ENCODE measurements around the gene RBM15.

Gene RBM15

DNA sequence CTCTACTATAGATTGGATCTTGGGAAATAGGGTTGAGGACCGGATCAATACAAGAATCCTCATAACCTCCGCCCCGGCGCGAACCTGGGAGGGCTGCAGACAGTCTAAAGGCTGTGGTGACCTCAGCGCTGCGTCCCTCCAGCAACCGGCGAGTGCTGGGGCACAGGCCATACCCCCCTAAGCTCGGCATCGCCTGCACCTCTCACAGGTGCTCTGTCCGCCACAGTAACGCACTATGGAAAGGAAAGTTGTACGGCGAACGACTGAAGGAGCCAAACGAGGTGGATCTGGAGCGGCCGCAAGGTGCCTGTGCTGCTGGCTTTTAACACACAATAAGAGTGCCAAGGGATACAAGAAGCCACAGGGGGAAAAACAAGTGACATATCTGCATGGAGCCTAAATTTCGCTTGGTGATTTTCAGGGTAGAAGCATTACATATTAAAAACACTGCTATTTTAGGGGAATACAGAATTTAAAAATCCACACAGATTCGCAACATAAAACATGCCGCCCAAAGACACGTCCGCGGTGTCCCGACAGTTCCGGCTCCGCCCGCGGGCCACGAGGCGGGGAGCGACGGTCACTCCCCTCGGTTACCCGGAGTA, 1.4 kb upstream of the RBM15 start (continued):
- TF ChIP-seq, protein P1, sequence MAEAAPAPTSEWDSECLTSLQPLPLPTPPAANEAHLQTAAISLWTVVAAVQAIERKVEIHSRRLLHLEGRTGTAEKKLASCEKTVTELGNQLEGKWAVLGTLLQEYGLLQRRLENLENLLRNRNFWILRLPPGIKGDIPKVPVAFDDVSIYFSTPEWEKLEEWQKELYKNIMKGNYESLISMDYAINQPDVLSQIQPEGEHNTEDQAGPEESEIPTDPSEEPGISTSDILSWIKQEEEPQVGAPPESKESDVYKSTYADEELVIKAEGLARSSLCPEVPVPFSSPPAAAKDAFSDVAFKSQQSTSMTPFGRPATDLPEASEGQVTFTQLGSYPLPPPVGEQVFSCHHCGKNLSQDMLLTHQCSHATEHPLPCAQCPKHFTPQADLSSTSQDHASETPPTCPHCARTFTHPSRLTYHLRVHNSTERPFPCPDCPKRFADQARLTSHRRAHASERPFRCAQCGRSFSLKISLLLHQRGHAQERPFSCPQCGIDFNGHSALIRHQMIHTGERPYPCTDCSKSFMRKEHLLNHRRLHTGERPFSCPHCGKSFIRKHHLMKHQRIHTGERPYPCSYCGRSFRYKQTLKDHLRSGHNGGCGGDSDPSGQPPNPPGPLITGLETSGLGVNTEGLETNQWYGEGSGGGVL (tag by site-specific recombination; IDR thresholded peaks at IDR 0.05) = no peak
- TF ChIP-seq MYNN (tag by site-specific recombination; IDR thresholded peaks at IDR 0.05; ENCODE audit: borderline replicate concordance) (no peak), ZFP3 (tag by site-specific recombination; IDR thresholded peaks at IDR 0.05; ENCODE audit: low read depth) (no peak), ZNF510 (tag by site-specific recombination; IDR thresholded peaks at IDR 0.05; ENCODE audit: insufficient replicate concordance) (no peak), GLIS1 (tag by site-specific recombination; IDR thresholded peaks at IDR 0.05) (peak; percentile 68), ZNF48 (tag by site-specific recombination; IDR thresholded peaks at IDR 0.05) (no peak), ZXDB (tag by site-specific recombination; IDR thresholded peaks at IDR 0.05) (no peak), ZNF768 (tag by site-specific recombination; IDR thresholded peaks at IDR 0.05) (no peak), SETDB1 (IDR thresholded peaks at IDR 0.05; ENCODE audit: insufficient read length, low read length) (no peak), ZNF600 (tag by site-specific recombination; IDR thresholded peaks at IDR 0.05) (peak; percentile 89), ZNF292 (tag by site-specific recombination; IDR thresholded peaks at IDR 0.05; ENCODE audit: borderline replicate concordance, low read depth) (no peak), ZNF155 (tag by site-specific recombination; IDR thresholded peaks at IDR 0.05) (no peak), ZBTB48 (tag by site-specific recombination; IDR thresholded peaks at IDR 0.05) (no peak), ZNF266 (tag by site-specific recombination; IDR thresholded peaks at IDR 0.05; ENCODE audit: low read depth) (no peak), ZNF701 (tag by site-specific recombination; IDR thresholded peaks at IDR 0.05) (no peak), ZNF585B (tag by site-specific recombination; IDR thresholded peaks at IDR 0.05) (no peak), ZNF121 (tag by site-specific recombination; IDR thresholded peaks at IDR 0.05) (no peak), ZNF658 (tag by site-specific recombination; IDR thresholded peaks at IDR 0.05) (no peak), ZNF221 (tag by site-specific recombination; IDR thresholded peaks at IDR 0.05; ENCODE audit: borderline replicate concordance) (no peak), SALL2 (tag by site-specific recombination; IDR thresholded peaks at IDR 0.05; ENCODE audit: borderline replicate concordance) (no peak), ZNF19 (tag by site-specific recombination; IDR thresholded peaks at IDR 0.05; ENCODE audit: low read depth) (no peak), ZNF416 (tag by site-specific recombination; IDR thresholded peaks at IDR 0.05) (no peak)
- TF ChIP-seq, protein P2, sequence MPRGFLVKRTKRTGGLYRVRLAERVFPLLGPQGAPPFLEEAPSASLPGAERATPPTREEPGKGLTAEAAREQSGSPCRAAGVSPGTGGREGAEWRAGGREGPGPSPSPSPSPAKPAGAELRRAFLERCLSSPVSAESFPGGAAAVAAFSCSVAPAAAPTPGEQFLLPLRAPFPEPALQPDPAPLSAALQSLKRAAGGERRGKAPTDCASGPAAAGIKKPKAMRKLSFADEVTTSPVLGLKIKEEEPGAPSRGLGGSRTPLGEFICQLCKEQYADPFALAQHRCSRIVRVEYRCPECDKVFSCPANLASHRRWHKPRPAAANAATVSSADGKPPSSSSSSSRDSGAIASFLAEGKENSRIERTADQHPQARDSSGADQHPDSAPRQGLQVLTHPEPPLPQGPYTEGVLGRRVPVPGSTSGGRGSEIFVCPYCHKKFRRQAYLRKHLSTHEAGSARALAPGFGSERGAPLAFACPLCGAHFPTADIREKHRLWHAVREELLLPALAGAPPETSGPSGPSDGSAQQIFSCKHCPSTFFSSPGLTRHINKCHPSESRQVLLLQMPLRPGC (tag by site-specific recombination; IDR thresholded peaks at IDR 0.05) = no peak
- TF ChIP-seq, protein P3, sequence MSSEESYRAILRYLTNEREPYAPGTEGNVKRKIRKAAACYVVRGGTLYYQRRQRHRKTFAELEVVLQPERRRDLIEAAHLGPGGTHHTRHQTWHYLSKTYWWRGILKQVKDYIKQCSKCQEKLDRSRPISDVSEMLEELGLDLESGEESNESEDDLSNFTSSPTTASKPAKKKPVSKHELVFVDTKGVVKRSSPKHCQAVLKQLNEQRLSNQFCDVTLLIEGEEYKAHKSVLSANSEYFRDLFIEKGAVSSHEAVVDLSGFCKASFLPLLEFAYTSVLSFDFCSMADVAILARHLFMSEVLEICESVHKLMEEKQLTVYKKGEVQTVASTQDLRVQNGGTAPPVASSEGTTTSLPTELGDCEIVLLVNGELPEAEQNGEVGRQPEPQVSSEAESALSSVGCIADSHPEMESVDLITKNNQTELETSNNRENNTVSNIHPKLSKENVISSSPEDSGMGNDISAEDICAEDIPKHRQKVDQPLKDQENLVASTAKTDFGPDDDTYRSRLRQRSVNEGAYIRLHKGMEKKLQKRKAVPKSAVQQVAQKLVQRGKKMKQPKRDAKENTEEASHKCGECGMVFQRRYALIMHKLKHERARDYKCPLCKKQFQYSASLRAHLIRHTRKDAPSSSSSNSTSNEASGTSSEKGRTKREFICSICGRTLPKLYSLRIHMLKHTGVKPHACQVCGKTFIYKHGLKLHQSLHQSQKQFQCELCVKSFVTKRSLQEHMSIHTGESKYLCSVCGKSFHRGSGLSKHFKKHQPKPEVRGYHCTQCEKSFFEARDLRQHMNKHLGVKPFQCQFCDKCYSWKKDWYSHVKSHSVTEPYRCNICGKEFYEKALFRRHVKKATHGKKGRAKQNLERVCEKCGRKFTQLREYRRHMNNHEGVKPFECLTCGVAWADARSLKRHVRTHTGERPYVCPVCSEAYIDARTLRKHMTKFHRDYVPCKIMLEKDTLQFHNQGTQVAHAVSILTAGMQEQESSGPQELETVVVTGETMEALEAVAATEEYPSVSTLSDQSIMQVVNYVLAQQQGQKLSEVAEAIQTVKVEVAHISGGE (tag by site-specific recombination; conservative IDR thresholded peaks at IDR 0.05; ENCODE audit: low read depth) = peak; percentile 86; the same call in 1 of the 2 replicates
- TF ChIP-seq, protein P4, sequence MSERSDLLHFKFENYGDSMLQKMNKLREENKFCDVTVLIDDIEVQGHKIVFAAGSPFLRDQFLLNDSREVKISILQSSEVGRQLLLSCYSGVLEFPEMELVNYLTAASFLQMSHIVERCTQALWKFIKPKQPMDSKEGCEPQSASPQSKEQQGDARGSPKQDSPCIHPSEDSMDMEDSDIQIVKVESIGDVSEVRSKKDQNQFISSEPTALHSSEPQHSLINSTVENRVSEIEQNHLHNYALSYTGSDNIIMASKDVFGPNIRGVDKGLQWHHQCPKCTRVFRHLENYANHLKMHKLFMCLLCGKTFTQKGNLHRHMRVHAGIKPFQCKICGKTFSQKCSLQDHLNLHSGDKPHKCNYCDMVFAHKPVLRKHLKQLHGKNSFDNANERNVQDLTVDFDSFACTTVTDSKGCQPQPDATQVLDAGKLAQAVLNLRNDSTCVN (tag by site-specific recombination; optimal IDR thresholded peaks at IDR 0.05) = no peak

Data from HEK293 (cell line).